ENCODE data around the gene TMPRSS4.

Gene TMPRSS4, protein sequence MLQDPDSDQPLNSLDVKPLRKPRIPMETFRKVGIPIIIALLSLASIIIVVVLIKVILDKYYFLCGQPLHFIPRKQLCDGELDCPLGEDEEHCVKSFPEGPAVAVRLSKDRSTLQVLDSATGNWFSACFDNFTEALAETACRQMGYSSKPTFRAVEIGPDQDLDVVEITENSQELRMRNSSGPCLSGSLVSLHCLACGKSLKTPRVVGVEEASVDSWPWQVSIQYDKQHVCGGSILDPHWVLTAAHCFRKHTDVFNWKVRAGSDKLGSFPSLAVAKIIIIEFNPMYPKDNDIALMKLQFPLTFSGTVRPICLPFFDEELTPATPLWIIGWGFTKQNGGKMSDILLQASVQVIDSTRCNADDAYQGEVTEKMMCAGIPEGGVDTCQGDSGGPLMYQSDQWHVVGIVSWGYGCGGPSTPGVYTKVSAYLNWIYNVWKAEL

DNA sequence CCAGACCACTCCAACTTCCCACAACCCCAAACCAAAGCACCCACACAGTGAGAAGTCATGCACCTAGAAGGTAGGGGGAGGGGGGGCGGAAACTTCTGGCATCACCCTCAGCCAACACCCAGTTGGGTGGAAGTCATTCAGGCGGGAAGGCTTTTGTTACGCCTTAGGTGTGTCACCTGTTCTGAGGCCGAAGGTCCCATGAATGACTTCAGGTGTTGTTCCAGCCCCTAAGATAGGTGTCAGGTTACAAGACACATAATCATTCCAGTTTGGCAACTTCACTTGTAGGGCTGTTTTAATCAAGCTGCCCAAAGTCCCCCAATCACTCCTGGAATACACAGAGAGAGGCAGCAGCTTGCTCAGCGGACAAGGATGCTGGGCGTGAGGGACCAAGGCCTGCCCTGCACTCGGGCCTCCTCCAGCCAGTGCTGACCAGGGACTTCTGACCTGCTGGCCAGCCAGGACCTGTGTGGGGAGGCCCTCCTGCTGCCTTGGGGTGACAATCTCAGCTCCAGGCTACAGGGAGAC lies at the start of gene TMPRSS4:
TMPRSS4 (plus strand) TSS at position 325 of the 528 bp plus-strand sequence. CDS start 225 bp downstream, outside the sequence.
- no peak for DNase-seq

DNA sequence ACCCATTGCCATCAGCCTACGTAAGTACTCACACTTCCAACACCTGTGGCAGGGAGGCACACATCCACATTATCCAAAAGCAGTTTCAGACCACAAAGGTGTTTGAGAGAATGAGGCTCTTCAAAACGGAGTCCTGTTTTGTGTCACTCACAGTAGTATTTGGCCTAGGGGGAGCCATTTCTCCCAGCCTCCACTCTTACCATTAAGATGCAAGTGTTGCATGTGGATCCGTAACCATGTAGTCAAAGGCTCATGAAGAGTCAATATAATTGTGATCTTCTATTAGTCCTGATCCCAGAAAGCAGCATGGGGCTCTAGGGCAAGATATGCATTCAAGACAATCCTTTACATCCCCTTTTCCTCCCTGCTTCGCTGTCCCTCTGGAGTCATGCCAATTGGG lies 49.2 kb upstream of the TMPRSS4 start:
- no peak for DNase-seq

DNA sequence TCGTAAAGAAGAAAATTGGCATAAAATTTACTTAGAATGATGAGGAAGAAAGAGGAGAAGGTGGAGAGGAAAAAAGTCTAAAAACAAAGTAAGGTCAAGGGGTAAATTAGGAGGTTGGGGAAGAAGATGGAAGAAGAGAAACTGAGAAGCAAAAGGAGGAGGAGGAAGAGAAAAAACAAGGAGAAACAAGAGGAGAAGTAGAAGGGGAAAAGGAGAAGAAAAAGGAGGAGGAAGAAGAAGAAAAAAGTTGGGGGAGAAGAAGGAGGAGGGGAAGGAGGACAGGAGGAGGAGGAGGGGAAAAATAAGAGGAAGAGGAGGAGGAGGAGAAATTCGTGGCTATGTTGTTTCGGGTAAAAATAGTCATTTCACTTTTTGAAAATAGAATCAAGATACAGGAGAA lies 48.3 kb upstream of the TMPRSS4 start:
- no peak for DNase-seq

DNA sequence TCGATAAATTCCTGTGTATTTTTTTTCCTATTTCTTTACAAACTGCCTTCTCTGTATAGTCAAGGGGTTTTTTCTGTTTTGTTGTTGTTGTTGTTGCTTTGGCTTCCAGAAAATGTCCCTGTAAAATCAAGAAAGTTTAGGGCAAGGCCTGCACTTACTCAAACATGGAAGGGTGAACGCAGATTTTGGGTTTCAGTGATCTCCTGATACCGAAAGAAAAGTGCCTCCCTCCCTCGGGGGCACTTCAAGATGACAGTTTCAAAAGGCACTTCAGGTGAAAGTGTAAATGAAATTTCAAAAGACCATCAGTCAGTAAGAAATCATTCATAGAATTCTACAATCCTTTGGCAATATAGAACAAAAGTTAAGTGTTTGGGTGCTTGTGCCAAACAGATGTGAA lies 43.4 kb upstream of the TMPRSS4 start:
- no peak for DNase-seq

DNA sequence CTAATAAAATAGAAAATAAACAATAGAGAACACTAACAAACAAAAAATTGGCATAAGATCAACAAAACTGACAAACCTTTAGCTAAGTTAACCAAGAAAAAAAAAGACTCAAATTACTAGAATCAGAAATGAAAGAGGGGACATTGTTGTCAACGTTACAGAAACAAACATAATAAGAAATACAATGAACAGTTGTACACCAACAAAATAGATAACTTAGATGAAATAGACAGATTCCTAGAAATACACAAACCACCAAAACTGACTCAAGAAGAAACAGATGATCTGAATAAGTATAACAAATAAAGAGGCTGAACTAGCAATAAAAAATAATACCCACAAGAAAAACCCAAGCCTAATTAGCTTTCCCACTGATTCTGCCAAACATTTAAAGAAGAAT lies 34.7 kb upstream of the TMPRSS4 start:
- no peak for DNase-seq

DNA sequence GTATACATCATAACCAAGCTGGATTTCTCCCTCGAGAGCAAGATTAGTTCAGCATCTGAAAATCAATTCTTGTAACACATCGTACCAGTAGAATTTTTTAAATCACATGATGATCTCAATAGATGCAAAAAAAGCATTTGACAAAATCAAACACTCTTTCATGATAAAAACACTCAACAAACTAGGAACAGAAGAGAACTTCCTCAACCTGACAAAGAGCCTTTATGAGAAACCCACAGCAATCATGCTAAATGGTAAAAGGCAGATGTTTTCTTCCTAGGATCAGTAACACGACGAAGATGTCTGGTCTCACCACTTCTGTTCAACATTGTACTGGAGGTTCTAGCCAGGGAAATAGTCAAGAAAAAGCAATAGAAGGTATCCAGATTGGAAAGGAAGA lies 34.1 kb upstream of the TMPRSS4 start:
- DNase-seq = no peak

DNA sequence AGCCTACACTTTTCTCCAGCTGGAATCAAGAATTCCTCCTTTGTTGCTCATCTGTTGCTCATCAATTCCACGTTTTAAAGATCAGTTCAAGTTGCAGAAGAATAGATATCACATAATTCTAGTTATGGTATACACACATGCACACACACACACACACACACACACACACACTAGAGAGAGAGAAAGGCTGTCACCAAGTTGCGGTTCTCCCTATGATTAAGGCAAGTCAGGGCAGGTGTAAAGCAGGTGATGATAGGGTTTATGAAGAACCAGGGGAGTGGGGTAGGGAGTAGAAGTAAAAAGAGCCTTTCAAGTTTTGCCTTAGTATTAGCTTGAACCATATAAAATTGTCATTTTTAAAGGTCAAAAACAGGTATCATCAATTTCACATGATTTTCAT lies 31.7 kb upstream of the TMPRSS4 start:
- no peak for DNase-seq

DNA sequence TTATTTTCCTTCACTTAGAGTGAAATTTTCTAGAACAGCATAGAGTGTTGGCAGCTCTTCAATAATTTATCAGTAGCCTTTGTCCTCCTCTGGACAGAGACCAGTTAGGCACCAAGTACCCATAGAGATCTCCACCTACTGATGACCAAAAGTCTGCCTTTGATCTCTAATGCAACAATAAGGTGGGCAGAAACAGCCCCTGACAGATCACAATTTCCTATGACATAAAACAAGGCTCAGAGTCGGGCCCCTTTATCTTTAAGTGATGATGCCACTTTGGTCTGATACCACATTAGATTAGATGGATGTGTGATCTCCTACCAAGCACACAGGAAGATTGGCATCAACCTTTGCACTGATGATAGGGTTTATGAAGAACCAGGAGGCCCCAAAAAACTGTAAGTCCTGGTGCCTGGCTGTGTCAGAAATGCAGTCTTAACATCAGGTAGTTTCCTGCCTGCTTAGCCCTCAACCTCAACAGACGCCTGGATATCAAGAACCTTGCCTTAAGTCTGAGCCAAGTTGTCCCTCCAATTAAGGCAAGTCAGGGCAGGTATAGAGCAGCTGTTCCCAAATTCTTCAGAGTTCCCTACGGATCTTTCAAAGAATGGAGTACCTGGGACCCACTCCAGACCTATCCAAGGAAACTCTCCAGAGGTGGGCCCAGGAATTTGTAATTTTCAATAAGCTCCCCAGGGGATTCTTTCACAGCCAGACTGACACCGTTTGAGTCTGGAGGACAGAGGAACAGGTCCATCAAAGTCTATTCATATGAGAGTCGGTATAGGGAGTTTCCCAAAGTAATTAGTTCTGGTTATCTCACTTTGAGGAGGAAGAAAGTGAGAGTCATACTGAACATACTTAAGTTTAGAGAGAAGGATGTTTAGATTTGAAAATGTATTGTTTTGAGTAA lies 30.6 kb upstream of the TMPRSS4 start:
- DNase-seq = no peak

DNA sequence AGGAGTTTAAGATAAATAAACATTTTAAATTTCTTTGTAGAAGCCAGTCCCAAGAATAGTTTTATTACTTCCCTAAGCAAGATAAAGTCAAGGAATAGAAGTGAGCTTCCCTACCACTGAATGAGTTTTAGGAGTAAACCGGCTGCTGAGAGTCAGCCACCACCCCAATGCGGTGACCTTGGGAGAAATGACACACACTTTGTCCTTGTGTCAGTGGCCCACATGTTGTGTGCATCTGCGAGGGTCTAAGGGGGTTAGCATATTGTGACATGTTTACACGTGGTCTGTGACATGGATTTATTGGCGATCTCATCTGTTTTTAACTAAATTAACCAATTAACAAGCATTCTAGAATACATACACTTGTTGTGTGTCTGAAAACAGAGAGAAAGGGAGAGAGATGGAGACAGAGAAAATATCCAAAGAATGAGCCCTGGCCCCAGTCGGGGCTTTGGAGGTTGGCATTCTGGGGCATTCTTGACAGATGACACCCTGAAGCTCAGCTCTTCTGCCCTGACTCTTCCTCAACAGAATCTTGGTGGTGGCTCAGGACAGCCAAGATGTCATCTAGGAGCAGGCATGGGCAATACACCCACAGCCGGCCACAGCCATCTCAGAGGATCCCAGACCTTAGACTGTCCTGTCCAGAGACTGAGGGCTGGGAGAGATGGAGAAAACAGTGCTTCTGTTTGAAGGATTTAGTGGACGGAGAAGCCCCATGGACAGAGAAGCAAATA lies 29.7 kb upstream of the TMPRSS4 start:
- DNase-seq = no peak

DNA sequence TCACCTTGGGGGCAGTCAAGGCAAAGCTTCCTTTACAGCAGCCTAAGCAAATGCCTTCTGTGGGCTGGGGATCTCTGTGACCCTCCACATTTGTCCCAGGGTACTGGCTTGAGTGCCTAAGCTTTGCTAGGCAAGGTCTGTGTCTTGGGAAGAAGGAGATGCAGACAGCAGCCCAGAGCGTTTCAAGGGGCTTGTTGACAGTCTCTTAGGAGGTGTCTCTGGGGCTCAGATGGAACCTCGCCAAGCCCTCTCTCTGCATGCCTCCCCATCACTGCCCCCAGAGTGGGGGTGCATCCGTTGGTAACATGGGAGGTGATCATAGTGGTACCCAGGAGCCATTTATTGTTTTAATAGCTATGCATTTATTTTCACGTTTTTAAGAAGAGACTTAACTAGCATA lies 29.1 kb upstream of the TMPRSS4 start:
- no peak for DNase-seq

DNA sequence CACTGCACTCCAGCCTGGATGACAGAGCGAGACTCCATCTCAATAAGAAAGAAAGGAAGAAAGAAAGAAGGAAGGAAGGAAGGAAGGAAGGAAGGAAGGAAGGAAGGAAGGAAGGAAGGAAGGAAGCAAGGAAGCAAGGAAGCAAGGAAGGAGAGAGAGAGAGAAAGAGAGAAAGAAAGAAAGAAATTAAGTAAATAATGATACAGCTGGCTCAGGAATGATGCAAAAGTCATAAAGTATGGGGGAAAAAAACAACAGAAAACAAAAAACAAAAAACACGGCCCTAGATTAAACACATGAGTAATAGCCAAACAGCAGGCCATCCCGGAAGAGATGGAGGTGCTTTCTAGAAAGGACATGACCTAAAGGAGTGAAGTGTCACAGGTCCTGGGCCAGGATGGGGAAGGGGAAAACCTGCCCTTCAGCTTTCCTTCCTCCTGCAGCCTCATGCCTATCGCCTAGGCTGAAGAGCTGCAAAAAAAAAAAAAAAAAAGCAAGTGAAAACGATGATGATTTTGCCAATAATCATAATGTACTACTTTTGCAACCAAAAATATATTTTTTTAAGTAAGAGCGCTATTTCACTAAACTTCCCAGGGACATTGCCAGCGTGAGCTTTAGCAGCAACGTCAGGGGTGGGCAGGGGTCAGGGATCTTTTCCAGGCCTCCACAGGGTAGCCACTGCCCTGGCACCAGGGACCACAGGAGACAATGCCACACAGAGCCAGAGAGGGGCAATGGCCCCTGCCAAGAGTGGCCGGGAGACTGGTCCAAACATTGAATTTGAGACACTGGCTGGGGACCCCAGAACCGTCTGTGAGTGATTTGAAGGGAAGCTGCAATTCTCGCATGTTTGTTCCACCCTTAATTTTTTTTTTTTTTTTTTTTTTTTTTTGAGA lies 28.2 kb upstream of the TMPRSS4 start:
- DNase-seq = no peak

DNA sequence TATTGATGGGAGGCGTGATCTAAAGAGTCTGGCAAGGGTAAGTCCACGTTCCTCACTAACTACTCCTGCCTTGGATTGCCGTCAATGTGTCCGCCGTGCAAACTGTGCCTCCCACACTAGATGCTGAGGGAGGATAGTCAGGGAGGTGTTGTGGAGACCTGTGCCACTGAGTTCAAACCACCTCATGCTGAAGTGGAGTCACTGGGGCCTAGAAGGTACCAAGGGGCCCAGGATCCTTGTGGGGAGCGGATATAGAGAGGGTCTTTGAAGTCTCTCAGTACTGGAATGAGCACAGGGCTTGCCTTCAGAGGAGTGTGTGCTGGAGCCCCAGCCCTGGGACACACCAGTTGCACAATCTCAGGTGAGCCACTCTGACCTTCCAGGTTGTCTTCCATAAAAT lies 27.1 kb upstream of the TMPRSS4 start:
- DNase-seq = no peak

DNA sequence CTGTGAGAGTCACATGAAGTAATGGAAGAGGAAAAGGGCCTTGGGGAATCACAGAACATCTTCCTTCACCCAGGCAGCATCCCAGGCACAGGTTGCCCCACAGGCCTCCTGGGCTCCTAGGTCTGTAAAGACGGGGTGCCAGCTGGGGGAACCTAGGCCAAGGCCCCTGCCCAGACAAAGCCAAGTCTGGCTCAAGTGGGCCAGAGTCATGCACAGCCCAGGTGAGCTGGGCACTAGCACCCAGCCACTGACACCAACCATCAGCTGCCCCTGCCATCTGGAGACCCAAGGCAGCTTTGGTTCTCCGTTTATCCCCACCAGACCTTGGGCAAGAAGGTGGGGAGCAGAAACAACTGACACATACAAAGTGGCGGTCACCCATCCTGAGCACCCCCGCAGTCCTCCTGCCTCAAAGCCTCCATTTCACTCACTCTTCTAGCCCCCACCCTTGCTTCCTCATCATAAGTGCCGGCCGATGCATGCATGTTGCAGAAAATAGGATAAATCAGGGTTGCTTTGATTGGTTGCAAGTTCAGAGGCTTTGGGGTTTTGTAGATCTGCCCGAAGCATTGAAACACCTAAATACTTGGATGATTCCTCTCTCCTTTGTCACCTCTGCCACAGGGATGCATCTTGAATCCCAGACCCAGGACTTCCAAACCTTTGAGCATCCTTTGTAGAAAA lies 26.5 kb upstream of the TMPRSS4 start:
- no peak for DNase-seq

DNA sequence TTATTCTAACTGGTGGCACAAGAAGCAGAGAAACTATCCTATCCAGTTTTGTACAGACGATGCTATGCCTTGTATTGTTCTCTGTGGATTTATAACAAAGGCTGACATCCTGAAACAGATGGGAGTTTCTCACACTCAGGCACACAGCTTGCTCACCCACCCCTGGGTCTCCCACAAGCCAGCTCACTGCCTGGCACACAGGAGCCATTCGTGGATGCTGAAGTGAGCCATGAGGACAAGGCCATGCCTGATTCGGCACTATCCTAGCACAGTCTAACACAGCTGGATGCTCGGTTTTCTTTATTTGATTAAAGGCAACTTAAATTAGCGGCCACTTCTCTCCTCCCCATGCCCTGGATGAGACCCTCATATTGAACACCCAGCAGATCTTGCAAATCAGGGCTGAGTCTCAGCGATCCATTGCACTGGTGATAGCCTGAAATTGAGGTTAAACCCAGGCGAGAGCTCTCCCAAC lies 25.7 kb upstream of the TMPRSS4 start:
- DNase-seq = no peak

DNA sequence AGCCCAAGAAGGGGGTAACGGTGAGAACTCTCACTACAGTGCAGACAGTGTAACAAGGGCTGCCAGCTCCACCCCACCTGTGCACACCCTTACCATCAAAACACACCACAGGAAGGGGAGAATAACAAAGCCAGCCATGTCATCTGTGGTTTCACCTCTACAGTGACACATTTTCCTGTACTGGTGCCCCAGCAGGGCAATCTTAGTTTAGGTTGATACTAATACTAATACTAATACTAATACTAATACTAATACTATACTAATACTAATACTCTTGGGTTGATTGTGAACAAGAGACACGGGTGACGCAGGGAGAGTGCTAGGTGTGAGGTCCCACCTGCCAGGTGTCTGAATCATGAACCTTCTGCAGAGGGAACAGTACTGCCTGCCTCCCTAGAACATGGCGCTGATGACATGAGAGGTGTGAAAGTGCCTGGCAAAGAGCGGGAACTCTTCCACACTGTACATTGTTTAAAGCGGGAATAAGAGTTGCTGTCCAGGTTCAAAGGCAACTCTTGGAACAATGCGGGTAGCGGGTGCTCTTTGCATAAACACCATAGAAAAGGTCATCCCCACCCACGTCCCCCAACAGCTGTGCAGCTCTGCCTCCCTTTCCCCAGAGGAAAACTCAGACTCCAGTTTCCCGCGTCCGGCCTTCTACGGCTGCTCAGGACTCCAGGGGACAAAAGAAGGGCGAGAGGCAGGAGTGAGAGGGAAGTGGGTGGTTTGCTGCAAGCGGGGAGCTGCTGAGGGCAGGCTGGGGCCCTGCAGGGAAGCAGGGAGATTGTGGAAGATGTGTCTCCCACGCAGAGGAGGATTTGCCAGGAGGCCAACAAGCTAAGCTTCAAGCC lies 25.0 kb upstream of the TMPRSS4 start:
- no peak for DNase-seq

DNA sequence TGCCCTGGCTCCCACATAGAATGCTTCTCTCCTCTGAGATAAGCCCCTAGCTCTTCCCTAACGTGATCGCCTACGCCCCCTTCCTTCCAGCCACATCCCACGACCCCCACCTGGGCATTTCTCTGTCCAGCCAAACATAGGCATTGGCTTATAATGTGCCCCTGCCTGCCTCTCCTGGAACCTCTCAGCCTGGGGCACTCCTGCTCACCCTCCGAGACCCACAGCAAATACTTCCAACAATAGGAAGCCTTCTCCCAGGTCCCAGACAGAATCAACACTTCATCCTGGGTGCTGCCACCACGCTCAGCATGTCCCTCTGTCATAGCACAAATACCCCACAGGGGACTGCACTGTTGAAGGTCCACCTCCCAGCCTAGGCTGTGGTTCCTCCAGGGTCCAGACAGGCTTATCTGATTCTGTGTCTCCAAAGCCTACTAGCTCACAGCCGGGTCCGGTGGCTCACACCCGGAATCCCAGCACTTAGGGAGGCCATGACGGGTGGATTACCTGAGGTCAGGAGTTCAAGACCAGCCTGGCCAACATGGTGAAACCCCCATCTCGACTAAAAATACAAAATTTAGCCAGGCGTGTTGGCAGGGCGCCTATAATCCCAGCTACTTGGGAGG lies 24.2 kb upstream of the TMPRSS4 start:
- DNase-seq = no peak

DNA sequence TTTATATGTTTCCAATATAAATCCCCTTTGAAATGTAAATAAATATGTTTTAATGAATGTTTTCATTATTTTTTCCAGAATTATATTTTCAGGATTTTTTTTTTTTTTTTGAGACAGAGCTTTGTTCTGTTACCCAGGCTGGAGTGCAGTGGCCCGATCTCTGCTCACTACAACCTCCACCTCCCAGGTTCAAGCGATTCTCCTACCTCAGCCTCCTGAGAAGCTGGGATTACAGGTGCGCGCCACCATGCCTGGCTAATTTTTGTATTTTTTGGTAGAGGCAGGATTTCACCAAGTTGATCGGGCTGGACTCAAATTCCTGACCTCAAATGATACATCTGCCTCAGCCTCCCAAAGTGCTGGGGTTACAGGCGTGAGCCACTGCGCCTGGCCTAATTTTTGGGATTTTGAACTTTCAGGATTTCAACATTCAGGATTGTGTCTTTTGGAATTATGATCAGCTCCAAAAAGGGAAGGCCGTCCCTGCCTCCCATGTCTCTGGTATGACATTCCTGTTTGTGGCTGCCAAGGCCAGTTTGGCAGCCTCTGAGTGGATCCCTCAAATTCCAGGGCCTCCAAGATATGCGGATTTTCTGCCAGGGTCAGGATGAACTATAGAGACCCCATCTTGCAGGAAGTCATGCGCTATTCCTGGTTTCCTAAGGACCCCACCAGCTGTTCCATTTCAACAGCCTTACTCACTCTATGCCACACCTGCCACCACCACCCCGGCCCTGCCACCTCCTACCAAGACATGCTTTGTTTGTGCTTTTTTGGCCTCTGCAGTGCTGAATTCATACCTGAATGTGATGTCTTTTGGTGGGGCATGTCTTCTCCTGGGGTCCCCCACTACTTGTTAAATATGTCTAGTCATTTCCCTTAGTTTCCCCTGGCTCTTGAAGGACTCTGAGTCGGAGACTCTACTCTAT lies 21.9 kb upstream of the TMPRSS4 start:
- DNase-seq = no peak

DNA sequence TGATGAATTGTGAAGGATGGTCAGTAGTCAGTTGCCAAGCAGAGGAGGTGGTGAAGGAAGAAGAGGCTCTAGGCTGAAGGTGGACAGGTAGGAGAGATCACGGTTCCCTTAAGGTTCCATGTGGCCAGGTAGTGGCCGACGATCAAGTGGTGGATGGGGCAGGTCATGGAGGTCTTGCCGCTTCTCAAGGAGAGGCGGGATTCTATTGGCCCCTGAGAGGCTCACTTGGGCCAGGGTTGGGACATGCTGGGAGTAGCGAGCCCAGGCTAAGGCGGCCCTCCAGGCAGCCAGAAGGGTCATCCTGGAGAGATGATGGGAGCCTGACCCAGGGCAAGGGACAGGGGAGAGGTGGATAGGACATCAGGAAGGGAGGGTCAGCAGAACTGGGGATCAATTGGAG lies 20.9 kb upstream of the TMPRSS4 start:
- DNase-seq = no peak

DNA sequence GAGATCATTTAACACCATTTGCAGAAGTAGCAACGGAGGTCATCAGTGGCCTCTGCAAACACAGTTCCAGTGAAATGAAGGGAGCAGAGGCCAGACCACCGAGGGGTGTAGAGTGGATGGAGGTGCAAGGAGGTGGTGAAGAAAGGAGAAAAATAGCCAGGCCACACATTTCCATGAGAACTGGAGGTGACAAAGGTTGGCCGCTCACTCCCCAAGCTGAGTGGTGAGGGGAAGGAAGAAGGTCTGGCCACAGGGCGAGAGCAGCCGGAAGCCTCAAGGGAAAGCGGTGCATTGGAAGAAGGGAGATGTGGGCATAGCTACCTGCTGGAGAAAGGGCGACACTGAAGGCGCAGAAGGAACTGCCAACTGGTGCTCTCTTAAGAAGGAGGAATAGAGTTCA lies 20.1 kb upstream of the TMPRSS4 start:
- DNase-seq = no peak
